ENCODE measurements around the gene CDH13. TPM values are rescaled to one million over a fixed set of nuclear protein-coding genes. Genes with fewer than 3 reads are reported as not detected.

Gene CDH13
- total and polyA plus RNA-seq, 9 of the 15 experiments (the other 6 are each of a cell fraction or from before 2014, with no cell fraction given) = 0.03 TPM; not detected in 8

- TF ChIP-seq ZBTB34 (CRISPR knock-in tag; IDR thresholded peaks at IDR 0.05) (no peak), ZNF3 (CRISPR knock-in tag; IDR thresholded peaks at IDR 0.05) (no peak), ZNF143 (CRISPR knock-in tag; IDR thresholded peaks at IDR 0.05) (no peak), SIX5 (IDR thresholded peaks at IDR 0.05; ENCODE audit: borderline replicate concordance in 1 of 2, insufficient read depth in 1 of 2, low read depth in 1 of 2, low read length in 2 of 2) (no peak), NFE2L1 (tag; IDR thresholded peaks at IDR 0.05; ENCODE audit: borderline replicate concordance, low read depth) (no peak), USF1 (CRISPR knock-in tag; IDR thresholded peaks at IDR 0.05) (no peak)
These were observed 394.3 kb downstream of the CDH13 start (continued) for GRCh38 chr16:83021045-83021444.

GRCh38 chr16:83021746-83022145 is 395.0 kb downstream of the CDH13 start:
- BruUV-seq (replicated peaks) = no TSS peak
- Histone ChIP-seq H3K79me2 (ENCODE audit: control insufficient read depth, insufficient read depth, low read length) (no peaks in the 10 kb centered on the region), H3K27me3 (ENCODE audit: control insufficient read depth in 2 of 2, insufficient read depth in 2 of 2, low read length in 2 of 2) (no peaks in the 10 kb centered on the region), H4K20me1 (replicated peaks; ENCODE audit: control insufficient read depth, insufficient read depth, low read length) (no peaks in the 10 kb centered on the region), H3K9me3 (replicated peaks; ENCODE audit: control insufficient read depth, insufficient read depth, low read depth, low read length) (no peaks in the 10 kb centered on the region; the same call in 1 of the 2 replicates), H3K27ac (ENCODE audit: extremely low read depth, low read depth, low read length) (no peak overlapping the region), H2AFZ (ENCODE audit: low read depth, low read length) (no peak overlapping the region), H3K4me1 (replicated peaks in 1 of 2; ENCODE audit: control insufficient read depth in 2 of 2, insufficient read depth in 2 of 2, low read length in 2 of 2) (no peaks in the 10 kb centered on the region), H3K9me1 (ENCODE audit: control insufficient read depth, insufficient read depth, low read length) (no peaks in the 10 kb centered on the region), H3K9ac (ENCODE audit: insufficient read depth in 1 of 2, low read depth in 2 of 2, low read length in 2 of 2) (no peak overlapping the region), H3K36me3 (ENCODE audit: control insufficient read depth, insufficient read depth, low read length) (no peaks in the 10 kb centered on the region), H3K4me2 (ENCODE audit: insufficient read depth, low read length) (no peak overlapping the region), H3K4me3 (no peak overlapping the region)
- intact Hi-C loops (cut with micrococcal nuclease) = no loop called here
- 0% methylated on average over 3 of the region's 3 CpGs for WGBS (ENCODE audit: insufficient coverage, low coverage, missing lambda C conversion rate)
- DNase-seq (ENCODE audit: extremely low read depth in 1 of 4, low spot score in 3 of 4) = no peak
- CTCF ChIA-PET (ENCODE audit: low intra/inter-chr PET ratio) = no interaction called here
- POLR2A ChIA-PET = no interaction called here
- no peak for ATAC-seq
- in situ Hi-C loops (cut with MboI) = no loop called here
- no peak for FAIRE-seq
- no peak for TF ChIP-seq ZSCAN29 (IDR thresholded peaks at IDR 0.05)
- TF ChIP-seq KAT7 (CRISPR knock-in tag; IDR thresholded peaks at IDR 0.05; ENCODE audit: borderline replicate concordance) = no peak
- no peak for TF ChIP-seq ETS2 (tag; IDR thresholded peaks at IDR 0.05; ENCODE audit: borderline replicate concordance, poor library complexity, severe bottlenecking)
- TF ChIP-seq ZNF551 (CRISPR knock-in tag; IDR thresholded peaks at IDR 0.05) = no peak
- TF ChIP-seq ZNF75A (CRISPR knock-in tag; IDR thresholded peaks at IDR 0.05) = no peak
- TF ChIP-seq ZNF507 (tag; conservative IDR thresholded peaks at IDR 0.05) = no peak
- TF ChIP-seq ZNF395 (CRISPR knock-in tag; IDR thresholded peaks at IDR 0.05) = no peak
- TF ChIP-seq ZNF696 (CRISPR knock-in tag; conservative IDR thresholded peaks at IDR 0.05) = no peak
- TF ChIP-seq ETV1 (tag; conservative IDR thresholded peaks at IDR 0.05; ENCODE audit: low read depth) = no peak
- TF ChIP-seq LCOR (CRISPR knock-in tag; IDR thresholded peaks at IDR 0.05) = no peak
- TF ChIP-seq KHSRP (IDR thresholded peaks at IDR 0.05) = no peak
- no peak for TF ChIP-seq ZNF347 (CRISPR knock-in tag; IDR thresholded peaks at IDR 0.05; ENCODE audit: low read depth)
- TF ChIP-seq ELF2 (CRISPR knock-in tag; IDR thresholded peaks at IDR 0.05) = no peak

Data from K562 (cell line).